Erythroblast (primary cell): Measurements from ENCODE around the gene REEP6.

Source experiments
- GATA1 ChIP-seq: IDR thresholded peaks from 2 replicates; pipeline ENCODE4 v1.6.1; 2011; ENCODE audit warnings: low read depth, mild to moderate bottlenecking, control low read depth, low read length, moderate library complexity
- POLR2A ChIP-seq: IDR thresholded peaks from 2 replicates; pipeline ENCODE4 v1.6.1; 2011; ENCODE audit warnings: mild to moderate bottlenecking, low read length

GRCh38 chr19:1475751-1476437 is 15.1 kb upstream of the REEP6 start:
- TF ChIP-seq POLR2A, result no peak
- TF ChIP-seq GATA1, result no peak
